ENCODE results near the gene MAGEC3. TPM values are rescaled to one million over a fixed set of nuclear protein-coding genes. Genes with fewer than 3 reads are reported as not detected.

Gene MAGEC3
- total and polyA plus RNA-seq, 10 of the 15 experiments (the other 5 are each of a cell fraction or from before 2014, with no cell fraction given) = not detected

GRCh38 chrX:141941234-141941633 is 103.1 kb downstream of the MAGEC3 start:
- ChIA-PET SMC1A (ENCODE audit: uncharacterized antibody, unreplicated experiment) (no interaction called here), CTCF (no interaction called here), POLR2A (no interaction called here), RAD21 (ENCODE audit: unreplicated experiment) (no interaction called here)
- intact Hi-C loops (cut with micrococcal nuclease; ENCODE audit: unreplicated experiment) (no loop called here), in situ Hi-C loops (cut with MboI) (no loop called here)
- ATAC-seq = no peak
- H2AFZ ChIP-seq (ENCODE audit: control insufficient read depth, low read depth, low read length) = no peak overlapping the region
- H3K27me3 ChIP-seq (replicated peaks in 1 of 2; ENCODE audit: control insufficient read depth in 2 of 2, insufficient read depth in 2 of 2, low read length in 1 of 2) = no peaks in the 10 kb centered on the region
- H4K20me1 ChIP-seq (ENCODE audit: control insufficient read depth, insufficient read depth) = no peaks in the 10 kb centered on the region
- TF ChIP-seq MYB (IDR thresholded peaks at IDR 0.05; ENCODE audit: borderline replicate concordance, low read depth, low read length) = no peak
- no peak for TF ChIP-seq CBFB (IDR thresholded peaks at IDR 0.05; ENCODE audit: low read depth)
- no peak for FAIRE-seq
- H3K36me3 ChIP-seq (ENCODE audit: control insufficient read depth in 2 of 2, insufficient read depth in 2 of 2, low read length in 1 of 2) = no peaks in the 10 kb centered on the region
- H3K4me2 ChIP-seq (ENCODE audit: control insufficient read depth, insufficient read depth) = no peak overlapping the region
- WGBS (ENCODE audit: insufficient coverage, insufficient replicate concordance, low lambda C conversion rate, missing lambda C conversion rate) = 28% methylated on average over 2 of the region's 2 CpGs
- no peaks in the 10 kb centered on the region for H3K79me2 ChIP-seq (ENCODE audit: control insufficient read depth, insufficient read depth, low read length)
- BruUV-seq (replicated peaks) = no TSS peak
- H3K9me3 ChIP-seq (replicated peaks; ENCODE audit: control insufficient read depth, insufficient read depth, low read length) = no peaks in the 10 kb centered on the region
- no peak for DNase-seq (ENCODE audit: low read depth, low spot score)
- no peak overlapping the region for H3K4me3 ChIP-seq
- no peak overlapping the region for H3K27ac ChIP-seq (ENCODE audit: control insufficient read depth, insufficient read depth)
- H3K9ac ChIP-seq (ENCODE audit: control insufficient read depth, insufficient read depth, low read length) = no peak overlapping the region
- no peaks in the 10 kb centered on the region for H3K4me1 ChIP-seq (ENCODE audit: control insufficient read depth, insufficient read depth, low read length)

DNA sequence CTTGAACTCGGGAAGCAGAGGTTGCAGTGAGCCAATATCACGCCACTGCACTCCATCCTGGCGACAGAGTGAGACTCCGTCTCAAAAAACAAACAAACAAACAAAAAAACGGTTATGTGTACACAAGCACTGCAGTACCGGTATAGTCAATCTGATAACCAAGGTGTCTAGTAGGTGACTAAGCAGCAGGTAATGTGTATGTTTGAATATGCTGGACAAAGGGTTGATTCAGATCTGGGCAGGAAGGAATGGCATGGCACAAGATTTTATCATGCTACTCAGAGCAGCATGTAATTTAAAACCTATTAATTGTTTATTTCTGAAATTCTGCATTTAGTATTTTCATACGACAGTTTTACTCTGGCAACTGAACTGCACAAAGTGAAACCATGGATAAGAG is 107.3 kb downstream of the MAGEC3 start:
- CTCF ChIA-PET = no interaction called here
- RAD21 ChIA-PET (ENCODE audit: unreplicated experiment) = no interaction called here
- SMC1A ChIA-PET (ENCODE audit: uncharacterized antibody, unreplicated experiment) = no interaction called here
- no peaks in the 10 kb centered on the region for H3K36me3 ChIP-seq (ENCODE audit: control insufficient read depth in 2 of 2, insufficient read depth in 2 of 2, low read length in 1 of 2)
- no TSS peak for BruUV-seq (replicated peaks)
- no peak for DNase-seq (ENCODE audit: low read depth, low spot score)
- H3K4me3 ChIP-seq = no peak overlapping the region
- H3K27ac ChIP-seq (ENCODE audit: control insufficient read depth, insufficient read depth) = no peak overlapping the region
- H3K9ac ChIP-seq (ENCODE audit: control insufficient read depth, insufficient read depth, low read length) = no peak overlapping the region
- H3K9me3 ChIP-seq (replicated peaks; ENCODE audit: control insufficient read depth, insufficient read depth, low read length) = no peaks in the 10 kb centered on the region
- in situ Hi-C loops (cut with MboI) (no loop called here), intact Hi-C loops (cut with micrococcal nuclease; ENCODE audit: unreplicated experiment) (no loop called here)
- H4K20me1 ChIP-seq (ENCODE audit: control insufficient read depth, insufficient read depth) = no peaks in the 10 kb centered on the region
- POLR2A ChIA-PET = no interaction called here
- TF ChIP-seq HDGF (IDR thresholded peaks at IDR 0.05) = no peak
- TF ChIP-seq POLR2AphosphoS2 (IDR thresholded peaks at IDR 0.05; ENCODE audit: low read depth, low read length) = no peak
- no peak for TF ChIP-seq ASH2L (IDR thresholded peaks at IDR 0.05; ENCODE audit: borderline replicate concordance, low read depth)
- TF ChIP-seq ZBED1 (IDR thresholded peaks at IDR 0.05; ENCODE audit: borderline replicate concordance) = no peak
- TF ChIP-seq CHD2 (IDR thresholded peaks at IDR 0.05; ENCODE audit: borderline replicate concordance, low read depth, low read length) = no peak
- TF ChIP-seq MYC (IDR thresholded peaks at IDR 0.05; ENCODE audit: insufficient read depth, insufficient read length, insufficient replicate concordance, low read length, severe bottlenecking) = no peak
- TF ChIP-seq CHD4 (IDR thresholded peaks at IDR 0.05) = no peak
- TF ChIP-seq ESRRA (IDR thresholded peaks at IDR 0.05; ENCODE audit: low read length) = no peak
- no peak for TF ChIP-seq SPI1 (IDR thresholded peaks at IDR 0.05; ENCODE audit: borderline replicate concordance, insufficient read depth, low read depth, low read length)
- no peak for TF ChIP-seq JUNB (IDR thresholded peaks at IDR 0.05)
- H3K27me3 ChIP-seq (replicated peaks in 1 of 2; ENCODE audit: control insufficient read depth in 2 of 2, insufficient read depth in 2 of 2, low read length in 1 of 2) = no peaks in the 10 kb centered on the region
- no peaks in the 10 kb centered on the region for H3K4me1 ChIP-seq (ENCODE audit: control insufficient read depth, insufficient read depth, low read length)
- no peaks in the 10 kb centered on the region for H3K79me2 ChIP-seq (ENCODE audit: control insufficient read depth, insufficient read depth, low read length)
- WGBS (ENCODE audit: insufficient coverage, insufficient replicate concordance, low lambda C conversion rate, missing lambda C conversion rate) = 38% methylated on average over 7 of the region's 7 CpGs
- FAIRE-seq = no peak
- no peak overlapping the region for H2AFZ ChIP-seq (ENCODE audit: control insufficient read depth, low read depth, low read length)
- no peak overlapping the region for H3K4me2 ChIP-seq (ENCODE audit: control insufficient read depth, insufficient read depth)
- ATAC-seq = no peak

Measured in GM12878 (cell line).